ENCODE data around the gene ZNF503.
"Not testable (repeated sequence)": the region's sequence is repeated elsewhere in the genome, so short reads cannot be mapped to it uniquely, and the experiment has no call there.

The ZNF503 gene

GRCh38 chr10:75395066-75395931, 6.3 kb downstream of the ZNF503 start:
- DNase-seq (ENCODE audit: low read depth in 2 of 2): no peak

GRCh38 chr10:75394221-75394620, 7.3 kb downstream of the ZNF503 start:
- DNase-seq (ENCODE audit: low read depth in 2 of 2): no peak

- DNase-seq (ENCODE audit: low read depth in 2 of 2): no peak
Measured at GRCh38 chr10:75392744-75393143, 8.8 kb downstream of the ZNF503 start.

- DNase-seq (ENCODE audit: low read depth in 2 of 2): no peak
Measured at GRCh38 chr10:75392271-75392670, 9.3 kb downstream of the ZNF503 start.

- DNase-seq (ENCODE audit: low read depth in 2 of 2): no peak
Measured at GRCh38 chr10:75390178-75390577, 11.4 kb downstream of the ZNF503 start.

GRCh38 chr10:75388082-75388481, 13.5 kb downstream of the ZNF503 start:
- DNase-seq (ENCODE audit: low read depth in 2 of 2): no peak

- DNase-seq (ENCODE audit: low read depth in 2 of 2): no peak
Measured at GRCh38 chr10:75386128-75386527, 15.4 kb downstream of the ZNF503 start.

GRCh38 chr10:75379817-75380216, 21.7 kb downstream of the ZNF503 start:
- no peak for DNase-seq (ENCODE audit: low read depth in 2 of 2)

- DNase-seq (ENCODE audit: low read depth in 2 of 2): no peak
Measured at GRCh38 chr10:75379212-75379724, 22.3 kb downstream of the ZNF503 start.

- DNase-seq (ENCODE audit: low read depth in 2 of 2): no peak
Measured at GRCh38 chr10:75378379-75378778, 23.2 kb downstream of the ZNF503 start.

GRCh38 chr10:75377869-75378268, 23.7 kb downstream of the ZNF503 start:
- DNase-seq (ENCODE audit: low read depth in 2 of 2): no peak

- no peak for DNase-seq (ENCODE audit: low read depth in 2 of 2)
Measured at GRCh38 chr10:75375838-75376237, 25.7 kb downstream of the ZNF503 start.

GRCh38 chr10:75371010-75371409, 30.6 kb downstream of the ZNF503 start:
- DNase-seq (ENCODE audit: low read depth in 2 of 2): no peak

- DNase-seq (ENCODE audit: low read depth in 2 of 2): not testable (repeated sequence)
Measured at GRCh38 chr10:75369838-75370237, 31.7 kb downstream of the ZNF503 start.

- DNase-seq (ENCODE audit: low read depth in 2 of 2): no peak
Measured at GRCh38 chr10:75367901-75368300, 33.7 kb downstream of the ZNF503 start.

GRCh38 chr10:75367021-75367487, 34.5 kb downstream of the ZNF503 start:
- no peak for DNase-seq (ENCODE audit: low read depth in 2 of 2)

- DNase-seq (ENCODE audit: low read depth in 2 of 2): no peak
Measured at GRCh38 chr10:75363431-75363830, 38.1 kb downstream of the ZNF503 start.

- not testable (repeated sequence) for DNase-seq (ENCODE audit: low read depth in 2 of 2)
Measured at GRCh38 chr10:75359876-75360275, 41.7 kb downstream of the ZNF503 start.

GRCh38 chr10:75358835-75359421, 42.6 kb downstream of the ZNF503 start:
- DNase-seq (ENCODE audit: low read depth in 2 of 2): no peak

- DNase-seq (ENCODE audit: low read depth in 2 of 2): no peak
Measured at GRCh38 chr10:75358132-75358531, 43.4 kb downstream of the ZNF503 start.

GRCh38 chr10:75357500-75357899, 44.1 kb downstream of the ZNF503 start:
- DNase-seq (ENCODE audit: low read depth in 2 of 2): no peak

GRCh38 chr10:75356484-75356883, 45.1 kb downstream of the ZNF503 start:
- DNase-seq (ENCODE audit: low read depth in 2 of 2): no peak

GRCh38 chr10:75355706-75356105, 45.9 kb downstream of the ZNF503 start:
- DNase-seq (ENCODE audit: low read depth in 2 of 2): no peak

All from activated CD8-positive, alpha-beta memory T cell treated with anti-CD3 and anti-CD28 coated beads for 4 hours (primary cell).